Measurements from ENCODE around the gene SLC26A3.

DNA sequence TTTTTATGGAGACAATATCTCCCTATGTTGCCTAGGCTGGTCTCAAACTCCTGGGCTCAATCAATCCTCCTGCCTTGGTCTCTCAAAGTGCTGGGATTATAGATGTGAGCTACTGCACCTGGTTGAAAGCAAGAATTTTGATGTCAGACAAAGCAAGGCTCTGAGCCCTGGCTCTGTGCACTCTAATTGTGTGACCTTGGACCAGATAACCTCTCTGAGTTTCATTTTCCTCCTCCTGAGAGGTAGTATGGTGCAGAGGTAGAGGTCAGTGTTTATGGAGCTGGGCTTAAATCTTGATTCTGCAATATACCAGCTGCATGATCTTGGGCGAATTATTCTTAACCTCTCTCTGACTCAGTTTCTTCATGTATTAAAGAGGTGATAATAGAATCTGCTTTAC, 31.4 kb upstream of the SLC26A3 start:
- no peak for TF ChIP-seq REST (IDR thresholded peaks at IDR 0.05; ENCODE audit: insufficient read depth in 1 of 2, low read depth in 2 of 2, low read length in 2 of 2)
- TF ChIP-seq POLR2AphosphoS5 (IDR thresholded peaks at IDR 0.05; ENCODE audit: low read depth, low read length), result no peak
- TF ChIP-seq SIN3A (IDR thresholded peaks at IDR 0.05; ENCODE audit: borderline replicate concordance, insufficient read depth, low read length), result no peak
